ENCODE results near the gene USP49.
"Not testable (repeated sequence)": the region's sequence is repeated elsewhere in the genome, so short reads cannot be mapped to it uniquely, and the experiment has no call there.

USP49 gene

DNA sequence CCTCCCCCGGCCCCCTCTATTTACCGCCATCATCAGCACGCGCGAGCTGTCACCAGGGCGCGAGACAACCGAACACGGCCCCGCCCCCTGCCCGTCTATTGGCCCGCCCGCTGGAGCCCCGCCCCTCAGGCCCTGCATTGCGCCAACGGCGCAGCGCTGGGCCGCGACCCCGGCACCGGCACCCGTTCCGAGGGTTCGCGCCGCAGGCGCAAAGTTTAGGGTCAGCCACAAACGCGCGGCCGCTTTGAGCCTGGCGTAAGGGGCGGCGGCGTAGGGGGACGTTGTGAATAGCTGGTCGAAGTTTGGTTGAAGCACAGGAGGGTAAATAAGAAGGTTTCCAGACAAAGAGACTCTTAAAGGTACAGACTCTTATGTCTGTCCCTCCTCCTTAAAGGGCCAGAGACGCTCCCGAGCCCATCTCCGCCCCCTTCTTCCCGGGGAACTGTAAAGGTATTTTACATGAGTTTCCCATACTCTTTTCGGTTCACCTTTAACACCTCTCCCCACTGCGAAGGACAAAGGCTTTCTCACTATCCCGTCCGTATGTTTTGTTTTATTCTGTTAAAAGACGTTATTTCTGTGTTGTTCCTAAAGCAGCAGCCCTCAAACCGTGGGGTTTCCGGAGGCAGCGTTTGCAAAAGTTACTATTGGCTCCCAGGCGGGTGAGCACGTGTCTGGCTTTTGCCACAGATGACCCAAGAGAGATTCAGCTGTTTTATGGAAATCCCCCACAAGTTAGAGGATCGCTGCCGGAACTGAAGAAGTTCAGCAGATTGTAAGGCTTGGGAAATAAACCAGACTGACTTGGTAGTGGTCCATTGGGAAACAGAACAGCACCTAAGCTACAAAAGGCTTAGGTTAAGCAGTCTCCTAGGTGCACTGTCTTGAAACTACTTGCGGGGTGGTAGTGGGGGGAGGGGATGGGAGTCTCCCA lies at the start of gene USP49:
Gene USP49, minus strand, starts transcription at position 76 of the 934 bp plus-strand sequence. CDS start 88,392 bp downstream, outside the sequence.
- H3K4me3 ChIP-seq (ENCODE audit: low read depth, low read length): peak within 1 kb of the TSS; percentile 85

DNA sequence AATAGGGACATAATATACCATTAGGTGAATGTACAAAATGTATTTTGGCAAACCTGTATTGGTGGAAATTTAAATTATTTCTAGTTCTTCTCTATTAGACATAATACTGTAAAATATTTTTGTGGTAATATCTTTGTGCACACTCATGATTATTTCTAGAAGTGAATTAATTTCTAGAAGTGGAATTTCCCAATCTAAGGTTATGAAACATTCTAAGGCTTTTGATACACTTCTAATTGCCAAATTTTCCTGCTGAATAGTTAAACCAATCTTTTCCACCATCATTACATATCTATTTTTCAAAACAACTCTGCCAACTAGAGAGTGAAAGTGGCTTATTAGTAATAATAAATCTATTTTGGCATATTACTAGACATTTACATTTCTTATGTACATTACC lies 48.3 kb upstream of the USP49 start:
- no peak overlapping the region for H3K4me3 ChIP-seq (ENCODE audit: low read depth, low read length)

GRCh38 chr6:41942882-41943281 lies 47.7 kb upstream of the USP49 start:
- not testable (repeated sequence) for H3K4me3 ChIP-seq (ENCODE audit: low read depth, low read length)

DNA sequence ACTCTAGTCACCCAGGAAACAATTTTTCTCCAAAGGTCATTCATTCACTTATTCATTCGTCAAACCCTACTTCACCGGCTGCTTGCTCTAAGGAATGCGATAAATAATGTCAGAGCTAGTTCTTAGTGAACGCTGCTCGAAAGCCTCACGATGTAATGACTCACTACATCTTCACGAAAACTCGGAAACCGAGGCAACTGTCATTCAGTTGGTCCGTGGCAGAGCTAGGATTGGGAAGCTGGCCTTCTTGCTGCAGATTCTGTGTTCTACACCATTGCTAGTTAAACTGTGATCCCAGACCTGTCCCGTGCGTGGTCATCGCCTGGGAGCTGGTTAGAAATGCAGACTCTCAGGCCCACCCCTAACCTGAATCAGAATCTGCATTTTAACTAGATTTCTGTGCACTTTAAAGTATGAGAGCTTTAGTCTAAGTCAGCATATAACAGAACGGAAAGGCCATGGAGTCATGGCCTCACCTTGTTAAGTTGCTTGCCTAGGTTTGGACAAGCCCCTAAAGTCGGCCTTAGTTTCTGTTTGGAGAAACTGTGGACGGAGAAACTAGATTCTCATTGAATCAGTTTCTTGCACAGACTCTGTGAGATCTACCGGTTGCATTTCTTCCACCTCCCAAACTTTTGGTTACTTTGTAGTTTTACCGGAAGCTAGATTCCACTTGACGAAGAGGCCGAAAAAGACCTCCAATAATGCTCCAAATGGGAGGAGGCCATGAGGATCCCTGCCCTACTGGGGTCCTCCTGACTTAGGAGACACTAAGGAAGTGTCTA lies 47.1 kb upstream of the USP49 start:
- peak overlapping the region; percentile 77 for H3K4me3 ChIP-seq (ENCODE audit: low read depth, low read length)

- H3K4me3 ChIP-seq (ENCODE audit: low read depth, low read length): peak within 1 kb of the TSS; percentile 77
Observed at GRCh38 chr6:41941280-41942066, 46.3 kb upstream of the USP49 start, which contains the start of gene CCND3. CCND3 (minus strand) TSS chr6:41941808; CDS start chr6:41941649, 159 bp downstream.

DNA sequence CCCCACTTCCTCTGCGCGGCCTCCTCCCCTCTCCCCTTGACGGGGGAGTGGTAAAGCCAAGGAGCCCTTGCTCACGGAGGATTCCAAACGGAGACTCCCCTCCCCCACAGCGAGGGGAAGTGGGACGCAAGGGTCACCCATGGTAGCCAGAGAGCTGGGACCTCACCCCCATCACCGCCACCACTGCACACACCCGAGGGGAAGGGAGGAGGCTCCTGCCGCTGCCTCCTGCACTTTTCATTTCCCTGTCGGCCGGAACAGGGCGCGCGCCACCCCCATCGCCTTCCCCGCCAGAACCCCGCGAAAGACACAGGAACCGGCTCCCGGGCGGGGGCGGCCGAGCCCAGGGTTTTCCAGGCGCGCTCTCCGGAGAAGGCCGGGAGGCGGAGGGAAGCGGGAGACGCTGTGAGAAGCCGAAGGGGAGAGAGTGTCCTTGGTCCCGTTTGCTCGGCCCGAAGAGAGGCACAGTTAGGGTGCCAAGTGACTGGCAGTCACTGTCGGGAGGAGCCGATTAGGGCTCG lies 45.6 kb upstream of the USP49 start:
- peak overlapping the region; percentile 77 for H3K4me3 ChIP-seq (ENCODE audit: low read depth, low read length)

- peak overlapping the region; percentile 77 for H3K4me3 ChIP-seq (ENCODE audit: low read depth, low read length)
Observed at GRCh38 chr6:41939848-41940758, 44.9 kb upstream of the USP49 start.

- no peak overlapping the region for H3K4me3 ChIP-seq (ENCODE audit: low read depth, low read length)
Observed at GRCh38 chr6:41939176-41939847, 44.1 kb upstream of the USP49 start.

GRCh38 chr6:41938590-41939175 lies 43.5 kb upstream of the USP49 start:
- no peak overlapping the region for H3K4me3 ChIP-seq (ENCODE audit: low read depth, low read length)

DNA sequence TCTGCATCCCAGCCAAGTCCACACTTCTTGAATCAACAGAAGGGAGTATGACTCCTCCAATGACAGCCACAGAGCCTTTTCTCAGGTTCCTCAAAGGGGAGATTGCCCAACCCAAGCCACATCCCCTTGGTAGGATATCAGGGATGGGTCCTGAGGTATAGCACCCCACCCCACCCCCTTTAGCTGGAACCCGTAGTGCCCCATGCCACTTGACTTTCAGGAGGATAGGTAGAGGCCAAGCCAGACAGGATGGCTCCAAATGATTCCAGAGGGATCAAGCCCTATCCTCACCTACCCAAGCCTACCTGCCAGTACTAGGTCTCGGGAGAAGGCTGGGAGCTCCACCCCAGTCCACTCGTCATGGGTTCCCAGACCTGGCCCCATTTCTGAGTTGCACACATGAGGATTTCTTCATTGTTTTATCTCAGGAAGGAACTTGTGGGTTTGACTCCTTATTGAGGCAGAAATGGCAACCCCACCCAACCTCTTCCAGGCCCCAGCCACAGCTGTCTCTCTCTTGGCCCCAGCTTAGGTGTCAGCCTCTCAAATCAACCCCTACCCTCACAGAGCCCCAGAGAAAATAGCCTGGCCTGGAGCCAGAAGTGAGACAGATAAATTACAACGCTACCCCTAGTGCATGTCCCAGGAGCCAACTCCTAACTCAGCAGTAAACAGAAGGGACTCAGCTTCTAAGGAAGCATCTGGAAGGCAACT lies 42.8 kb upstream of the USP49 start:
- H3K4me3 ChIP-seq (ENCODE audit: low read depth, low read length): no peak overlapping the region

GRCh38 chr6:41937472-41937860 lies 42.3 kb upstream of the USP49 start:
- no peak overlapping the region for H3K4me3 ChIP-seq (ENCODE audit: low read depth, low read length)

GRCh38 chr6:41936073-41936837 lies 41.1 kb upstream of the USP49 start:
- no peak overlapping the region for H3K4me3 ChIP-seq (ENCODE audit: low read depth, low read length)

GRCh38 chr6:41935685-41936072 lies 40.5 kb upstream of the USP49 start:
- no peak overlapping the region for H3K4me3 ChIP-seq (ENCODE audit: low read depth, low read length)

- H3K4me3 ChIP-seq (ENCODE audit: low read depth, low read length): no peak overlapping the region
Observed at GRCh38 chr6:41935193-41935574, 40.0 kb upstream of the USP49 start.

DNA sequence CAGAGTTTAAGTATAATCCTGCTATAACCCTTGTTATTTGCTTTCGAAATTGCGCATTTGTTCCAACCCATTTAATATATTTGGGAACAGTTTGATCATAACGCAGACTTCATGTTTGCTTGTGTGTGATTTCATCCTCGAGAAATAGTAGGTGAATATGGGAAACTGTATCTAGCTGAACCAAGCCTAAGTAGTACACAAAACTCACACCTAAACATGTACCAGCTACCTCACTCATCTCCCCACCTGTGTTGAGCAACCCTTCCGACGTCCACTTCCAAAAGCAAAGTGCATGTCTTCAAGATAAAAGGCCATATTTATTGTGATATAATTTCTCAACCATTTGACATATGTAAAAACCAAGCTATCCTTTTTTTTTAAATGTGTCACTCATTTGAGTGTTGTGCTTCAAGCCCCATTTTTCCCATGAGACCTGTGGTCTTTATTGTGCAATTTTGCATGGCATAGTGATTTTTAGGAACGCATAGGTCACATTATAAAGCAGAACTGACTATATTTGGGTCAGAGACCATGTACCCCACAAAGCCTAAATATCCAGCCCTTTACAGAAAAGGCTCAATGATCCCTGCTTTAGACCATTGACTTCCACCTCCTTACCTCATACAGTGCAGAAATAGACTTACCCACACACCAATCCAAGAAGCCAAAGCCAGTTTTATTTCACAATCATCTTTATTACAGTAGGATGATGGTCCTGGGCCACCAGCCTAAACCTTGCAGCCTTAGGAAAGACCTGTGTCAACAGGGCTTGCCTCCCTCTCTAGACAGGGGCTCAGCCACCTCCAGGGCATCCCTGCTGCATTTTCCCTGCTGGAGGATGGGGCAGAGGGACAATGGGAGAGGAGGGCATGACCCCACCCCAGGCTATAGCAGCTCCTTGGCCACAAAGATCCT lies 39.4 kb upstream of the USP49 start:
- H3K4me3 ChIP-seq (ENCODE audit: low read depth, low read length): no peak overlapping the region

DNA sequence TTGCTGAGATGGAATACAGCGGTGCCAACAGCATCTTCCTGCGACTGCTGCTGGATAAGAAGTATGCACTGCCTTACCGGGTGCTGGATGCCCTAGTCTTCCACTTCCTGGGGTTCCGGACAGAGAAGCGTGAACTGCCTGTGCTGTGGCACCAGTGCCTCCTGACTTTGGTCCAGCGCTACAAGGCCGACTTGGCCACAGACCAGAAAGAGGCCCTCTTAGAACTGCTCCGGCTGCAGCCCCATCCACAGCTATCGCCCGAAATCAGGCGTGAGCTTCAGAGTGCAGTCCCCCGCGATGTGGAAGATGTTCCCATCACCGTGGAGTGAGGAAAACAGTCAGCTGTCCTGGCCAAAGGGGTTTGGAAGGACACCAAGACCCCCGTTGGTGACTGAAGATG lies 37.2 kb upstream of the USP49 start:
- H3K4me3 ChIP-seq (ENCODE audit: low read depth, low read length): no peak overlapping the region
